K562 (cell line): Measurements from ENCODE around the gene SHTN1. TPM values are rescaled to one million over a fixed set of nuclear protein-coding genes. Genes with fewer than 3 reads are reported as not detected.

Experiments
- ATAC-seq: fragments of 200-7000 bp; cut with Tn5 transposase; 3 replicates; pipeline ENCODE4 v1.9.1; 2020; ENCODE audit warnings: moderate library complexity
- BruUV-seq: library from RNA; stranded (reverse); fragments of 400-500 nt; replicated peaks from 2 replicates; lab custom pipeline; 2021; lab: Mats Ljungman, UMichigan
- CTCF ChIA-PET: fragments of 300-600 bp; formaldehyde crosslinking; extraction: SDS; loops from one replicate; lab custom pipeline; 2021; ENCODE audit warnings: low intra/inter-chr PET ratio; lab: Yijun Ruan, JAX
- POLR2A ChIA-PET: fragments of 300-600, 350-650 bp; sonication (Branson Sonifier 250); formaldehyde crosslinking; extraction: SDS; loops from one replicate; lab custom pipeline; 2021; ENCODE audit warnings: antibody characterized with exemption, inconsistent platforms; lab: Yijun Ruan, JAX
- DNase-seq, 4 experiments: peaks; one replicate each; pipeline versions ENCODE4 v3.0.0 to v3.0.0-alpha.2; 2011 to 2018; ENCODE audit warnings: low spot score in 3 of 4, mixed read lengths in 3 of 4; ENCODE audit errors: extremely low read depth in 1 of 4
- FAIRE-seq: peaks from 2 replicates; lab custom pipeline; 2011; peaks lifted over from hg19 to GRCh38; lab: Jason Lieb, UNC
- H2AFZ ChIP-seq: 2 replicates; pipeline ENCODE4 v1.6.0; 2011; ENCODE audit warnings: low read depth, low read length, control low read depth, inconsistent platforms
- H3K27ac ChIP-seq: fragments of 200-600 bp; 3 replicates; pipeline ENCODE4 v1.8.0; 2011; ENCODE audit warnings: low read depth, mild to moderate bottlenecking, control low read depth, inconsistent platforms, low read length, moderate library complexity, mixed read lengths; ENCODE audit errors: extremely low read depth
- H3K27me3 ChIP-seq, 2 experiments: fragments of 300-600 bp in 1 of 2; 2 replicates in 1 of 2; 3 replicates in 1 of 2; pipeline versions ENCODE4 v1.6.0 to v1.8.0; 2011; ENCODE audit warnings: inconsistent platforms in 2 of 2, low read length in 2 of 2, mild to moderate bottlenecking in 1 of 2, mixed read lengths in 1 of 2, moderate library complexity in 1 of 2; ENCODE audit not compliant: control insufficient read depth in 2 of 2, insufficient read depth in 2 of 2
- H3K36me3 ChIP-seq: fragments of 300-600 bp; 3 replicates; pipeline ENCODE4 v1.8.0; 2011; ENCODE audit warnings: mild to moderate bottlenecking, low read length, inconsistent platforms; ENCODE audit not compliant: control insufficient read depth, insufficient read depth
- H3K4me1 ChIP-seq, 2 experiments: fragments of 200-600 bp in 1 of 2; replicated peaks in 1 of 2; 2 replicates in 1 of 2; 3 replicates in 1 of 2; pipeline versions ENCODE4 v1.5.1 to v1.8.0; 2011; ENCODE audit warnings: inconsistent platforms in 2 of 2, low read length in 2 of 2, mild to moderate bottlenecking in 1 of 2, mixed read lengths in 1 of 2, moderate library complexity in 1 of 2; ENCODE audit not compliant: control insufficient read depth in 2 of 2, insufficient read depth in 2 of 2
- H3K4me2 ChIP-seq: 2 replicates; pipeline ENCODE4 v1.6.1; 2011; ENCODE audit warnings: low read length, control low read depth, inconsistent platforms, mixed read lengths; ENCODE audit not compliant: insufficient read depth
- H3K4me3 ChIP-seq: fragments of 200-600 bp; sonication (generic), shearing (Covaris generic); 2 replicates; pipeline ENCODE4 v1.5.1; 2016; ENCODE audit warnings: control low read depth, inconsistent platforms
- H3K79me2 ChIP-seq: fragments of 200-600 bp; 3 replicates; pipeline ENCODE4 v1.8.0; 2011; ENCODE audit warnings: low read length, inconsistent platforms; ENCODE audit not compliant: control insufficient read depth, insufficient read depth
- H3K9ac ChIP-seq, 2 experiments: 2 replicates each; pipeline versions ENCODE4 v1.6.0 to v1.6.1; 2011; ENCODE audit warnings: low read depth in 2 of 2, low read length in 2 of 2, control low read depth in 1 of 2, inconsistent platforms in 1 of 2, mild to moderate bottlenecking in 1 of 2, mixed read lengths in 1 of 2; ENCODE audit not compliant: insufficient read depth in 1 of 2
- H3K9me1 ChIP-seq: one replicate; pipeline ENCODE4 v1.6.0; 2011; ENCODE audit warnings: inconsistent platforms, mild to moderate bottlenecking, low read length, moderate library complexity; ENCODE audit not compliant: control insufficient read depth, insufficient read depth
- H3K9me3 ChIP-seq: replicated peaks from 2 replicates; pipeline ENCODE4 v1.5.1; 2011; ENCODE audit warnings: low read depth, low read length, inconsistent platforms; ENCODE audit not compliant: control insufficient read depth, insufficient read depth
- H4K20me1 ChIP-seq: replicated peaks from 2 replicates; pipeline ENCODE4 v1.6.1; 2011; ENCODE audit warnings: low read length, inconsistent platforms, mixed read lengths; ENCODE audit not compliant: control insufficient read depth, insufficient read depth
- HEY1 ChIP-seq: fragments of 250-450 bp; sonication (Bioruptor Pico); IDR thresholded peaks from 2 replicates; pipeline ENCODE4 v1.5.0; 2020; ENCODE audit warnings: mild to moderate bottlenecking, moderate library complexity, borderline replicate concordance
- TGIF2 ChIP-seq: sonication (generic); formaldehyde crosslinking; IDR thresholded peaks from 2 replicates; pipeline ENCODE4 v1.8.1; 2022; ENCODE audit warnings: mild to moderate bottlenecking, missing genetic modification reagents, moderate library complexity
- ZFP30 ChIP-seq: fragments of 250-450 bp; sonication (Bioruptor Pico); IDR thresholded peaks from 2 replicates; pipeline ENCODE4 v1.8.0; 2022; ENCODE audit warnings: moderate library complexity, mild to moderate bottlenecking, inconsistent platforms, borderline replicate concordance
- ZNF324 ChIP-seq: fragments of 250-450 bp; sonication (Bioruptor Pico); IDR thresholded peaks from 2 replicates; pipeline ENCODE4 v1.4.0; 2020; ENCODE audit warnings: mild to moderate bottlenecking
- ZSCAN32 ChIP-seq: fragments of 450-650 bp; formaldehyde crosslinking; IDR thresholded peaks from 2 replicates; pipeline ENCODE4 v1.4.0; 2020; ENCODE audit warnings: mild to moderate bottlenecking, moderate library complexity
- WGBS: fragments of 100-300 bp; shearing (Covaris generic); methylation state at CpG from one replicate; pipeline ENCODE4 v1.1.6; 2016; ENCODE audit warnings: low coverage, mixed read lengths; ENCODE audit not compliant: insufficient coverage; ENCODE audit errors: missing lambda C conversion rate; 5-methylcytosine and 5-hydroxymethylcytosine counted together
- in situ Hi-C: fragments of 300-500 bp; cut with MboI; formaldehyde crosslinking; loops from 4 replicates; pipeline ENCODE4 v1.15.0; 2018; ENCODE audit warnings: inconsistent platforms, mixed read lengths
- intact Hi-C: fragments of 100-400 bp; cut with micrococcal nuclease; formaldehyde crosslinking; loops from 2 replicates; pipeline ENCODE4 v1.14.2; 2022
- polyA plus RNA-seq, 8 experiments: library from polyadenylated mRNA; depleted of rRNA in 4 of 8; stranded (reverse) in 5 of 8; unstranded in 3 of 8; fragments of >200 nt; fragmentation: Nextera tagmentation in 2 of 8; fragmentation: Illumina TruSeq in 1 of 8; extraction: Ambion mirVana in 2 of 8; extraction: Trizol in 1 of 8; gene quantifications; 2 replicates each; pipeline versions ENCODE4 v1.2.1 to v1.2.3, GENCODE V29; 2011 to 2014; ENCODE audit warnings: inconsistent platforms in 1 of 8, missing spikeins in 1 of 8
- total RNA-seq, 7 experiments: library from RNA; depleted of rRNA in 6 of 7; stranded (reverse); fragments of >200 nt in 6 of 7; fragmentation: Illumina TruSeq in 2 of 7; extraction: Trizol in 2 of 7; gene quantifications; 2 replicates each; pipeline versions ENCODE4 v1.2.1 to v1.2.3, GENCODE V29; 2011 to 2021; ENCODE audit warnings: low replicate concordance in 1 of 7
- TF ChIP-seq, protein P1 (sequence below): sonication (generic); formaldehyde crosslinking; IDR thresholded peaks from 2 replicates; pipeline ENCODE4 v1.8.0; 2022; ENCODE audit warnings: missing genetic modification reagents, mild to moderate bottlenecking, moderate library complexity, borderline replicate concordance
- TF ChIP-seq, protein P2 (sequence below): IDR thresholded peaks from 2 replicates; pipeline ENCODE4 v1.6.1; 2016; ENCODE audit warnings: missing genetic modification characterization, missing compliant biosample characterization
- TF ChIP-seq, protein P3 (sequence below), 2 experiments: IDR thresholded peaks; 2 replicates each; pipeline ENCODE4 v1.6.1; 2012; ENCODE audit warnings: improper control_type of control experiment in 2 of 2, low read depth in 2 of 2, low read length in 2 of 2, borderline replicate concordance in 1 of 2
- TF ChIP-seq, protein P4 (sequence below): fragments of 250-450 bp; sonication (Bioruptor Pico); IDR thresholded peaks from 2 replicates; pipeline ENCODE4 v1.5.0; 2021; ENCODE audit warnings: mild to moderate bottlenecking, borderline replicate concordance

SHTN1 gene
- total and polyA plus RNA-seq, 9 of the 15 experiments (the other 6 are each of a cell fraction or from before 2014, with no cell fraction given) = 5.4 to 21.3 (median 13.3) TPM

DNA sequence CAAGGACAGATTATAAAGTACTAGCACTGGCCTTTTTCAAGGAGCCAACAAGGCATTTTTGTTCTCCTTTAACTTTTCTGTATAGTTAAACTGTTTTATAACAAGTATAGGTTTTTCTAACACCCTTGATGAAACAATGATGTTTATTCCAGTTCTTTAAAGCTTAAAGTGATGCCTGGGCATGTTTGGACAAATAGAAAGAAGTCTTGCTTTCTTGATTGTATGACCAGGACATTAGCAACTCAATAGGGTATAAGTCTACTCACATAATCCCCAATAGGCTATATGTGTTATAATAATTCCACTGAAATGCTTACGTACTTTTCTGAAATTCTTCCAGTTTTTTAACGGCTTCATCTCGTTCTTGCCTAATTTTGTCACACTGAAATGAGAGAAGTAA is 36.7 kb downstream of the SHTN1 start:
- POLR2A ChIA-PET = no interaction called here
- no peak for FAIRE-seq
- in situ Hi-C loops = no loop called here

More for the DNA sequence above, 36.7 kb downstream of the SHTN1 start:
- Histone ChIP-seq H3K4me3 (no peak overlapping the region), H3K4me2 (no peak overlapping the region), H4K20me1 (no peaks in the 10 kb centered on the region), H3K27me3 (no peaks in the 10 kb centered on the region), H3K79me2 (no peaks in the 10 kb centered on the region; the same call in 2 of the 3 replicates), H3K9me1 (no peaks in the 10 kb centered on the region), H3K9ac (no peak overlapping the region), H3K36me3 (peaks cover 29% of the 10 kb centered on the region; the same call in 2 of the 3 replicates), H3K4me1 (no peaks in the 10 kb centered on the region), H3K9me3 (no peaks in the 10 kb centered on the region), H3K27ac (no peak overlapping the region), H2AFZ (no peak overlapping the region)
- no peak for TF ChIP-seq ZSCAN32 (CRISPR knock-in tag)
- TF ChIP-seq HEY1 (CRISPR knock-in tag) = no peak
- no peak for TF ChIP-seq ZFP30 (CRISPR knock-in tag)
- TF ChIP-seq ZNF324 (CRISPR knock-in tag) = no peak
- TF ChIP-seq, protein P1, sequence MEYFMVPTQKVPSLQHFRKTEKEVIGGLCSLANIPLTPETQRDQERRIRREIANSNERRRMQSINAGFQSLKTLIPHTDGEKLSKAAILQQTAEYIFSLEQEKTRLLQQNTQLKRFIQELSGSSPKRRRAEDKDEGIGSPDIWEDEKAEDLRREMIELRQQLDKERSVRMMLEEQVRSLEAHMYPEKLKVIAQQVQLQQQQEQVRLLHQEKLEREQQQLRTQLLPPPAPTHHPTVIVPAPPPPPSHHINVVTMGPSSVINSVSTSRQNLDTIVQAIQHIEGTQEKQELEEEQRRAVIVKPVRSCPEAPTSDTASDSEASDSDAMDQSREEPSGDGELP (CRISPR knock-in tag) = no peak
- TF ChIP-seq, protein P2, sequence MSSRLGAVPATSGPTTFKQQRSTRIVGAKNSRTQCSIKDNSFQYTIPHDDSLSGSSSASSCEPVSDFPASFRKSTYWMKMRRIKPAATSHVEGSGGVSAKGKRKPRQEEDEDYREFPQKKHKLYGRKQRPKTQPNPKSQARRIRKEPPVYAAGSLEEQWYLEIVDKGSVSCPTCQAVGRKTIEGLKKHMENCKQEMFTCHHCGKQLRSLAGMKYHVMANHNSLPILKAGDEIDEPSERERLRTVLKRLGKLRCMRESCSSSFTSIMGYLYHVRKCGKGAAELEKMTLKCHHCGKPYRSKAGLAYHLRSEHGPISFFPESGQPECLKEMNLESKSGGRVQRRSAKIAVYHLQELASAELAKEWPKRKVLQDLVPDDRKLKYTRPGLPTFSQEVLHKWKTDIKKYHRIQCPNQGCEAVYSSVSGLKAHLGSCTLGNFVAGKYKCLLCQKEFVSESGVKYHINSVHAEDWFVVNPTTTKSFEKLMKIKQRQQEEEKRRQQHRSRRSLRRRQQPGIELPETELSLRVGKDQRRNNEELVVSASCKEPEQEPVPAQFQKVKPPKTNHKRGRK (tag) = no peak
- TF ChIP-seq, protein P3, sequence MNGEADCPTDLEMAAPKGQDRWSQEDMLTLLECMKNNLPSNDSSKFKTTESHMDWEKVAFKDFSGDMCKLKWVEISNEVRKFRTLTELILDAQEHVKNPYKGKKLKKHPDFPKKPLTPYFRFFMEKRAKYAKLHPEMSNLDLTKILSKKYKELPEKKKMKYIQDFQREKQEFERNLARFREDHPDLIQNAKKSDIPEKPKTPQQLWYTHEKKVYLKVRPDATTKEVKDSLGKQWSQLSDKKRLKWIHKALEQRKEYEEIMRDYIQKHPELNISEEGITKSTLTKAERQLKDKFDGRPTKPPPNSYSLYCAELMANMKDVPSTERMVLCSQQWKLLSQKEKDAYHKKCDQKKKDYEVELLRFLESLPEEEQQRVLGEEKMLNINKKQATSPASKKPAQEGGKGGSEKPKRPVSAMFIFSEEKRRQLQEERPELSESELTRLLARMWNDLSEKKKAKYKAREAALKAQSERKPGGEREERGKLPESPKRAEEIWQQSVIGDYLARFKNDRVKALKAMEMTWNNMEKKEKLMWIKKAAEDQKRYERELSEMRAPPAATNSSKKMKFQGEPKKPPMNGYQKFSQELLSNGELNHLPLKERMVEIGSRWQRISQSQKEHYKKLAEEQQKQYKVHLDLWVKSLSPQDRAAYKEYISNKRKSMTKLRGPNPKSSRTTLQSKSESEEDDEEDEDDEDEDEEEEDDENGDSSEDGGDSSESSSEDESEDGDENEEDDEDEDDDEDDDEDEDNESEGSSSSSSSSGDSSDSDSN (IDR thresholded peaks at IDR 0.05; ENCODE audit: borderline replicate concordance in 1 of 2, low read depth in 2 of 2, low read length in 2 of 2) = no peak
- TF ChIP-seq TGIF2 (CRISPR knock-in tag) = no peak
- TF ChIP-seq, protein P4, sequence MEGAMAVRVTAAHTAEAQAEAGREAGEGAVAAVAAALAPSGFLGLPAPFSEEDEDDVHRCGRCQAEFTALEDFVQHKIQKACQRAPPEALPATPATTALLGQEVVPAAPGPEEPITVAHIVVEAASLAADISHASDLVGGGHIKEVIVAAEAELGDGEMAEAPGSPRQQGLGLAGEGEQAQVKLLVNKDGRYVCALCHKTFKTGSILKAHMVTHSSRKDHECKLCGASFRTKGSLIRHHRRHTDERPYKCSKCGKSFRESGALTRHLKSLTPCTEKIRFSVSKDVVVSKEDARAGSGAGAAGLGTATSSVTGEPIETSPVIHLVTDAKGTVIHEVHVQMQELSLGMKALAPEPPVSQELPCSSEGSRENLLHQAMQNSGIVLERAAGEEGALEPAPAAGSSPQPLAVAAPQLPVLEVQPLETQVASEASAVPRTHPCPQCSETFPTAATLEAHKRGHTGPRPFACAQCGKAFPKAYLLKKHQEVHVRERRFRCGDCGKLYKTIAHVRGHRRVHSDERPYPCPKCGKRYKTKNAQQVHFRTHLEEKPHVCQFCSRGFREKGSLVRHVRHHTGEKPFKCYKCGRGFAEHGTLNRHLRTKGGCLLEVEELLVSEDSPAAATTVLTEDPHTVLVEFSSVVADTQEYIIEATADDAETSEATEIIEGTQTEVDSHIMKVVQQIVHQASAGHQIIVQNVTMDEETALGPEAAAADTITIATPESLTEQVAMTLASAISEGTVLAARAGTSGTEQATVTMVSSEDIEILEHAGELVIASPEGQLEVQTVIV (CRISPR knock-in tag) = no peak
- DNase-seq = no peak
- BruUV-seq = no TSS peak
- CTCF ChIA-PET = no interaction called here
- intact Hi-C loops = no loop called here
- no peak for ATAC-seq
- WGBS = 100% methylated on average over 3 of the region's 3 CpGs
